SK-N-MC (cell line): ENCODE data around the gene AAGAB.

Experiments
- EZH2 ChIP-seq: fragments of 200-600 bp; sonication (generic); IDR thresholded peaks from one replicate; pipeline ENCODE4 v1.6.1; 2017; ENCODE audit warnings: antibody characterized with exemption
- FOXP2 ChIP-seq: optimal IDR thresholded peaks from 2 replicates; pipeline ENCODE3; 2011; ENCODE audit warnings: mild to moderate bottlenecking, moderate library complexity; ENCODE audit not compliant: insufficient read depth; ENCODE audit errors: extremely low read length, control extremely low read depth
- POLR2AphosphoS5 ChIP-seq: IDR thresholded peaks from 2 replicates; pipeline ENCODE4 v1.6.1; 2012; ENCODE audit warnings: mild to moderate bottlenecking, low read depth, low read length, borderline replicate concordance

GRCh38 chr15:67281714-67282113 lies 27.3 kb upstream of the AAGAB start:
- TF ChIP-seq EZH2 = no peak
- TF ChIP-seq POLR2AphosphoS5 = no peak
- TF ChIP-seq FOXP2 = no peak
